NCI-H1048 (cell line): ENCODE data around the gene FGFRL1.

Experiments
- DNase-seq: peaks from one replicate; lab custom pipeline; 2025; lab: John Stamatoyannopoulos, UW

The FGFRL1 gene

DNA sequence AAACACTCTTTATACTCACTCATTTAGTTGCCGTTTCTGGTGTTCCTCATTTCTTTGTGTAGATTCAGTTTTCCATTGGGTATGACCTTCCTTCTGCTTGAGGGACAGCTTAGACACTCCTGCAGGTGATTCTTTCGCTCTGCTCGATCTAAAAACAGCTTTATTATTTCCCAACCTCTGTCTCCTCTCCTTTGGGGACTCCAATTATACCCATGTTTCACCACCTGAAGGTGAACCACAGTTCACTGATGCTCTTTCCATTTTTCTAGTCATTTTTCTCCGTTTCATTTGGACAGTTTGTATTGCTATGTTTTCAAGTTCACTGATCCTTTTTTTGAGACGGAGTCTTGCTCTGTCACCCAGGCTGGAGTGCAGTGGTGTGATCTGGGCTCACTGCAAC lies 4.6 kb upstream of the FGFRL1 start:
- DNase-seq = no peak

DNA sequence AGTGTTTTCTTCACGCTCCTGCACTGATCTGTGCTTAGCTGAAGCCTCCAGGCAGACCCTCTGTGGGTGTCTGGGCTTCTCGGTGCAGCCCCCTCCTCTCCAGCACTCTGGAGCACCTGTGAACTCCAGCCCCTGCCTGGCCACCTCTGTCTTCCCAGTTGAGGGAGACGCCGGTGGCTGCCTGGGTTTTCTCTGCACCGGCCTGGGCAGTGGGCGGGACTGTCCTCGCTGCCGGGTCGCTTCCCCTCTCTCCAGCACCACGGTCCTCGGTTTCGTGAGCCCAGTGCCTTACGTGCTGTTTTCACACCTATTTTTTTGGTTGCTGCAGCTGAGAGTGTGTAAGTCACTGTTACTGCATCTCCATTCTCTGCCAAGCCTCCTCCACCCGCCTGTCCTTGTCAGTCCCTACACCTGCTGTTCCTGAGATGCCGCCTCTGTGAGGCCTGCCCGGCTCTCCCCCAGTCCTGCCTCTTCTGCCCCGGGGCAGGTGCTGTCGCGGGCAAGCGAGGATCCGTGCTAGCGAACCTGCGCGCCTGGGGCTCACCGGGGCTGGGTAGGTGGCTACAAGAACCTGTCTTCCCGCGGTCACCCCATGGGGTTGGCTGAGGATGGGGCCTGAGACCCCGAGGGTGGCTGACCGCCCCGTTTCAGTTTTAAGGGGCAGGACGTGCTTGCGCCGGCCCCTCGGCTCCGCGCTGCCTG lies 2.4 kb upstream of the FGFRL1 start:
- no peak for DNase-seq

DNA sequence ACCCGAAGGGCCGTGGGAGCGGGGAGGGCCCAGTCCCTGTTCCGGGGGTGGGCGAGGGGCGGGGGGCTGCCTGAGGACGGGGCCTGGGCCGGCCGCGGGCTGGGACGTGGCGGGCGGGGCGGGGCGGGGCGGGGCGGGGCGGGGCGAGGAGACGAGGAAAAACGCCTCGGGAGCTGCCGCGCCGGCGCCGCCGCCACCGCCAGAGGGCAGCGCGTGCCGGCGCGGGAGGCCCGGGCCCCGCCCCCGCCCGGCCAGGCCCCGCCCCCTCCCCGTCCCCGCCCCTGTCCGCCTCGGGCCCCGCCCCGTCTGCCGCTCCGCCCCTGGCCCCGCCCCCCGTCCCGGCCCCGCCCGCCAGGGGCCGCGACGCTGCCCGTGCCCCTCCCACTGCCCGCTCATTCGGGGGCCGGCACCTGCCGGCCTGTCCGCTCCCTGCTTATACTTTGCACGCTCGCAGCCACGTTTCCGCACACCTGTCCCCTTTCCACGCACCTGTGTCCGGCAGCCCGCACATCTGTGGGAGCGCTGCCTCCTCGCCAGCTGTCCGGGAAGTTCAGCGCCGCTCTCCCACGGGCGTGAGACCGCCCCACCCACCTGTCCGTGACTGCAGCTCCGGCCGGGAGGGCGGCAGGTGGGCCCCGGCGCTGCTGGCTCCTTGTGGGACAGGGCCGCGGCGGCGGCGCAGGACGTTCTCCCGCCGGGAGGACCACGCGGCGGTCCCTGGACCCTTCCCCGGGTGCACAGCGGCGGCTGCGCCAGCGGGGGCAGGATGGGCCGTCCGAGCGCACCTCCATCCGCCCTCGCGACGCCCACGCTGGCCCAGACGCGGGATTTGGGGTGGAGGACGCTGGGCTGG lies 1.7 kb upstream of the FGFRL1 start:
- DNase-seq = peak; percentile 19

DNA sequence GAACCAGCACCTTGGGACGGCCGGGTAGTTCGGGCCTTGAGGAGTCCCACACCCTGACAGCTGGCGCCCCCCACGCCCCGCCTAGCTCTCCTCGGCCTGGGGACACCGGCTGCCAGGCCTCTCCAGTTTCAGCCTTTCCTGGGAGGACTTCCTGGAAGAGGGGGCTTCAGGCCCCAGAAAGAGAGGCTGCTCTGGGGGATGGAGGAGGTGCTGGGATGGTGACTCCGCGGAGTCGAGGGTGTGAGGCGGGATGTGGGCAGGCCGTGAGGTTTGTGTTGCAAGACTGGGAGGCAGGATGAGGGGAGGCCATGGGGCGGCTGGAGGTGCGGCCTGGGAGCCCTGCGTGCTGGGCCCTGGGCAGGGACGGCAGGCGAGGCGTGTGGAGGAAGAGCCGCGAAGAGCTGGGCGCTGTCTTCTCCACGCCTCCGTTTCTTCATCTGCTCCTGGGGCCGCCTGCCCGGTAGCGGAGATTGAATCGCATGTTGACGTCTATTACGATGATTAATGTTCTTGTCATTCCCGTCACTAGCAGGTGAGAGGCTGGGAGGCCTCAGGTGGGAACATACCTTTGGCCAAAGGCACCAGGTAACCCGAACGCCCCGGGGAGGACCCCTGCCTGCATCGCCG lies 918 bp upstream of the FGFRL1 start:
- no peak for DNase-seq

DNA sequence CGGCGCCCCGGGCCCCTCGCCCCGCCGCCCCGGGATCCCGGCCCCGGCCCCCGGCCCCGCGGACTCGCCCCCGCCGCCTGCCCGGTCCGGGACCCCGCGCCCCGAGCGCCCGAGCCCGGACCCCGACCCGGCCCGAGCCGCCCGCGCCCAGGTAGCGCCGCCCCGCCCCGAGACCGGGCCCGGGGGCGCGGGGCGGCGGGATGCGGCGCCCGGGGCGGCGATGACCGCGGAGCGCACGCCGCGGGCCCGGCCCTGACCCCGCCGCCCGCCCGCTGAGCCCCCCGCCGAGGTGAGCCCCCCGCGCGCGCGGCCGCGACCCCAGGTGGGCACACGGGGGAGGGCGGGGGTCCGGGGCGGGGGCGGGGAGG lies 224 bp downstream of the FGFRL1 start:
- no peak for DNase-seq

DNA sequence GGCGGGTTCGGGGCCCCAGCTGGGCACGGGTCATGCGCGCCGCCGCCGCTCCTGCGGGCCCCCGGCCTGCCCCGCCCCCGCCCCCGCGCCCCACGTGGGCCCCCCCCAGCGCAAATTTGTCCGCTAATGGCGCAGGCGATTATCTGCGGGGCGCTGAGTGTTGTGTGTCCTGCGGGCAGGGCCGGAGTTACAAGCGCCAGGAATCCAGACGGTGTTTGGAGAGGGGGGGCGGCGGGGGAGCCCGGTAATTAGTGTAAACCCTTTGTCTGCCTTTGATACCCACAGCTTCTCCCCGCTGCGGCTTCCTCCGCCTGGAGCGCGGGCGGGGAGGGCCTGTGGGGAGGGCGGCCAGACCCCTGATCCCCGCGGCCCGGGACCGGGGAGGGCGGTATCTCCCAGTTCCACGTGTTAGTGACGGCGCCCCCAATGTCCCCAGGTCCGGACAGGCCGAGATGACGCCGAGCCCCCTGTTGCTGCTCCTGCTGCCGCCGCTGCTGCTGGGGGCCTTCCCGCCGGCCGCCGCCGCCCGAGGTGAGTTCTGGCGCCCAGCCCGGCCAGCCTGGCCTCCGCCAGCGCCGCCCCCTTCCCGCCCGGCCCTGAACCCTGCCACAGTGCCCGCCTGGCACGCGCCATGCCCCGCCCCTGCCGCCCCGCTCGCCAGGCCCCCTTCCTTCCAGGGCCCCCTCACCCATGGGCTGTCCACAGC lies 761 bp downstream of the FGFRL1 start:
- DNase-seq = no peak

DNA sequence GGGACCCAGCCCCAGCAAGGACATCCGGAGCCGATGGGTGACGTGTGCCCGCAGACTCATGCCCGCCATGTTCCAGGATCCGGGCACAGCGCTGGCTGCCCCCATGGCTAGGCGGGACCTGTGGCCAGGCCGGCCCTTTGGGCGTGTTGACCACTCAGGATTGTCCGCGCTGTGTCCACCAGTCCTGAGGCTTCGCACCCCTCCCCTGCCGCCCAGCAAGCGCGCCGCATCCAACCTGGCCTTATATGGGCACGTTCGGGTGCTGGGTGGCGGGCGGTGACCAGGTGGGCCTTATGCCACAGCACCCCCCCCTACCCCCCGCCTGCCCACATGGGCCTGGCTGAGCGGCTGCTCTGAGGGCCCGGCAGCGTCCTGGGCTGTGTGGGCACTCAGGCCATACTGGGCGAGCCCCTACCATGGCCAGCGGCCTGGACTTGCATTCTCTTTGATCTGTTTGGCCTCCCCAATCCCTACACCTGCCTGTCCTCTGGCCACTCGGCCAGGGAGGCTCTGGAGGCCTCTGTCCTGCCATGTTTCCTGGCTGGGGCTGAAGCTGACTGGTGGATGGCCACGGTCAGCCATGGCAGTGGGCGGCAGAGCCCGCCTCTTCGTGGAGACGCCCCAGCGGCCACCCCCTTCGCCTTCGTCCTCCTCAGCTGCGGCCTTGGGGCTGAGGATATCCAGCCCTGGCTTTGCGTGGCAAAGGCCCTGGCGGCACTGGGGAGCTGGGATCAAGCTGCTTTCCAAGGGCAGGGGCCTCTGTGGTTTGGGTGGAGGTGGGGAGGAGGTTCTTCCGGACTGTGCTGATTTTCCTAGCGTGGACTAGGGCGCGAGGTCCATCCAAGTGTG lies 2.0 kb downstream of the FGFRL1 start:
- DNase-seq = no peak

DNA sequence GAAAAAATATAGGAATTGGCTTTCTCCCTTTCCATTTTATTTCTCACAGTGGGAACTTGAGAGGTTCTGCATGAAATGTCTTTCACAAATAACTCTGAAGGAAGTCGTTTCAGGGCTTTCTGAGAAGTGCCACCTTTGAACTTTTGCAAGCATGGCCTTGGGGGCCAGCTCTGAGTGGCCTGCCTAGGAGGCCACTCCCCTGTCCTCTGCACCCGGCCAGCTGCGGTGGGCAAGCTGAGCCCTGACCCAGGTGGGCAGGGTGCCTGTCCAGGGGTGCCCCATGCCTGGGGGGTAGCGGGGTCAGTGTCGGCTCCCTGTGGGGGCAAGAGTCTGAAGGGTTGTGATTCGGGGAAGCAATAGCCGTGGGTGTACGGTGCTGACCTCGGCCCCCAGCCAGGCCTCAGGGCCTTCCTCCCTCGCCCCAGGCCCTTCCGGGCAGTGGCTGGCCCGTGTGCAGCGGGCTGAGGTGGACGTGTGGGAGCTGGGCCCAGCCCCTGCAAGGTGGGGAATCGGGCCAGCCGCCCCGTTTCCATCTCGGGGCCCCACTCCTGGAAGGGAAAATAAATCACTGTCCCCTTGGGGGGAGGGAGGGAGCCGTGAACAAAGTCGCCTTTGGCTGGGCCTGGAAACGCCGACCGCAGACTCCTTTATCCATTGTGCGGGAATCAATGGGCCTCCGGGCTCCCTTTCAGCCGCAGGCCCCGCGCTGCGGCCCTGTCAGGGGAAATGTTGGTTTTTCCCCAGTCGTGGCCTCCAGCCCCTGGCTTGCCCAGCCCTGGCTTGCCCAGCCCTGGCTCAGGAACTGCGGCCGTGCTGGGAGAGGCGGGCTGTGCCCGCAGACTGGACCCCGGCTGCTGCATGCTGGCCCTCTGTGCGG lies 3.1 kb downstream of the FGFRL1 start:
- DNase-seq = no peak

DNA sequence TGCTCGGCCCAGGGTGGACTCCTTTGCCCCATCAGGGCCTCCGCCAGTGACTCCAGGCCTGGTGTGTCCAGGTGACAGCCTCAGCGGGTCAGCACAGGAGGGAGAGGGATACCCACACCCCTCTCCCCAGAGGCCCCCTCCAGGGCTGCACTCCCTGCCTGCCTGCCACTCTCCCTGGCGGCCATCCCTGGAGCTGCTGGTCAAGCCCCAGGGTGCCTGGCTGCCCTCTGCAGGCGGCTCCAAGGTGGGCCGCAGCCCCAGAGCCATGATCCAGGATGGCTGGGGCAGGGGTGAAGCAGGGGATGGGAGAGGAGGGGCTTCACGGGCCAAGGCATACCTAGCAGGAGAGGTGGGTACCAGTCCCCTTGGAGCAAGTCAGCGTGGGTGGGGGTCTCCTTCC lies 3.8 kb downstream of the FGFRL1 start:
- DNase-seq = no peak

DNA sequence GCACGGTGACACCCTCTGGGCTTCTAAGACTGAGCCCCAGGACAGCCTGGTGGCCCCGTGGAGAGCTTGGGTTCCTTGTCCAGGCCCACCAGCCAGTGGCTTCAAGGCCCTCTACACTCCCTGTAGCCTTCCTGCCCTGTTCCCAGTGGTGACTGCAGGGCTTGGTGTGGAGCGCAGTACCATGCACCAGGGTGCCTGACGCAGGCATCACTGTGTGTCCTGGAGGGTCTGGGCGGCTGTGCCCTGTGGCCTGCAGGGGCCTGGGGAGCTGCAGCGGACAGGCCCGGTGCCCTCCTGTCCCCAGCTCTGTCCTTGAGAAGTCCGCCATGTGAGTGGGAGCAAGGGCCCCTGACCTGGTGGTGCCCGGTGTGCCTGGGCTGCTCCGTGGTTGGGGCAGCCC lies 4.3 kb downstream of the FGFRL1 start:
- DNase-seq = no peak

DNA sequence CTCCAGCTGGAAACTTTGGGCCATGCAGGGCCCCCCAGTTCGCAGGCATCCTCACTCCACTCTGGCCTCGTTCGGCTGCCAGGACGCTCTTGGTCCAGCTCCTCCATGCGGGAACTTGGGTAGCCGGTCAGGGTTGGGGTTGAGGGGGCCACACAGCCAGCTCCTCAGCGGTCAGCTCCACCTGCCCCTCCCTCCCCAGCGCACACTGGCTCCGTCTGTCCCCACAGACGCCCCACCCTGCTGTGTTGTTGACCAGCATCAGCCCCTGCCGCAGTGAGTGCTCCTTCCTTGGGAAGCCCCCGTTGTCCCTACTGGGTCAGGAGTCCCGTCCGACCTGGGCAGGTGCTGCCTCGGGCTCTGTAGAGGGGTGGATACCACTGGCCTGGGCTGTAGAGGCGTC lies 5.8 kb downstream of the FGFRL1 start:
- DNase-seq = no peak

DNA sequence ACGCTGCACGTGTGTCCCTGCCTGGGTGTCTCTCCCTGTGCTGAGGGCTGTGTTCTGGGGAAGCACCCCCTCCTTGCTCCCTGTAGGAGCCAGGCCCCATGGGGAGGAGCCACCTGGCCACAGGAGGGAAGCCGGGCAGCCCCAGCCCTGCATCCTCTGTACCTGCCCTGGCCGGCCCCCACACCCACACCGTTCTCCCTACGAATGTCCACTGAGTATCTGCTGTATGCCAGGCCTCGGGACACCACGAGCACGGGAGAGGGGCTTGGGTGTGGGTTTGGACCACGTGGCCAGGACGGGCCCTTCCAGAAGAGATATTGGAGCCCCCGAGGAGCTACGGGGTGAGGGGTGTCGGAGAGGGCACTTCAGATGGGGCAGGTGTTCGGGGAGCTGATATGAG lies 6.3 kb downstream of the FGFRL1 start:
- DNase-seq = no peak

DNA sequence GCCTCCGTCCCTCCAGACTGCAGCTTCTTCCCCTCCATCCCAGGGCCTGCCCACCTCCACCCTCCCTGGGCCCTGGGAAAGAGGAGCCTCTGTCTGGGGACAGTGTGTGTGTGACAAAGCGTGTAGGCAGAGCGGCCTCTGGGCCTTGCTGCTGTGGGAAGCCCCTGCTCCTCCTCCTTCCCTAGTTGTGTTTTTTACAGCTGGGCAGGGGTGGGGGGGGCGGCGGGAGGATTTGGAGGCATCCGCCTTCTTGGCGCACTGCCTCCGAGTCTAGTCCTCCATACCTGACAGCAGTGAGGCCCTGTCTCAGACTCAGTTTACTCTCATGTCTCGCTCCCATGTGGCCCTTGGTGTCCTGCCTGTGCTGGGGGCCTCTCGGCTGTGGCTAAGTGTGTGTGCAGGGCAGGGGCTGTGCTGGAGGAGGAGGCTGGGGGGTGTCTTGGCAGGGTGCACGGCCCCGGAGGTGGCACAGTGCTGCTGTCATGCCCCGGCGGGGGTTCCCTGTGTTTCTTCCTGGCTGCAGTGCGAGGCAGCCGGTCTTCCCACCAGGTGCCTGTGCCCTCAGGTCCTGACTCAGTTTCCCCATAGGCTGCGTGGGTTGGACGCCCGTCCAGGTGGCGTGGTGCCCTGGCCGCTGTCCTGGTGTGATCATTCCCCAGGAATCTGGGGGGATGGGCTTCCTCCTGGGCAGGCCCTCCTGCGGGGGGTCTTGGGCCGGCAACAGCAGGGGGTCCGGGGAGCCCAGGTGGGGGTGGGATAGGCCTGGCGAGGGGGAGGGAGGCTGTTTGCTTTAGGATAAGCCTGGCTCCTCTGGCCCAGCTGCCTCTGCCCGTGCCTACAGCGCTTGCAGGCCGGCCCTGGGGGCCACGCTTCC lies 7.0 kb downstream of the FGFRL1 start:
- no peak for DNase-seq

DNA sequence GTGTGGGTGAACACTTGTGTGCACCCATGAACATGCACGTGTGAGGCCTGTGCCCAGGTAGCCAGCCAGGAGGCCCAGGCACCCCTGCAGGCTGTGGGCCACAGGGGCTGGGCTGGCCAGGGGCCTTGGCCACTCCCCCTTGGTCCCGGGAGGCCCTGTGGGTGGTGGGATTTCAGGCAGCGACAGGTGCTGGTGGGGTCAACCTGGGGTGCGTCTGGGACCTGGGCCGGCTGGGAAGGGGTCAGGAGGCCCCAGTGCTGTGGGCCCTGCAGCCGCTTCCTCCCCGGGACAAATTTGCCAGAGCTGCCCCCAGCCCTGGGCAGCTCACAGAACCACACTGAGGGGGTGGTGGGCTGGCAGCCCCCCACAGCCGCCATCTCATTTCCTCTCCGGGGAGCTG lies 7.9 kb downstream of the FGFRL1 start:
- no peak for DNase-seq

DNA sequence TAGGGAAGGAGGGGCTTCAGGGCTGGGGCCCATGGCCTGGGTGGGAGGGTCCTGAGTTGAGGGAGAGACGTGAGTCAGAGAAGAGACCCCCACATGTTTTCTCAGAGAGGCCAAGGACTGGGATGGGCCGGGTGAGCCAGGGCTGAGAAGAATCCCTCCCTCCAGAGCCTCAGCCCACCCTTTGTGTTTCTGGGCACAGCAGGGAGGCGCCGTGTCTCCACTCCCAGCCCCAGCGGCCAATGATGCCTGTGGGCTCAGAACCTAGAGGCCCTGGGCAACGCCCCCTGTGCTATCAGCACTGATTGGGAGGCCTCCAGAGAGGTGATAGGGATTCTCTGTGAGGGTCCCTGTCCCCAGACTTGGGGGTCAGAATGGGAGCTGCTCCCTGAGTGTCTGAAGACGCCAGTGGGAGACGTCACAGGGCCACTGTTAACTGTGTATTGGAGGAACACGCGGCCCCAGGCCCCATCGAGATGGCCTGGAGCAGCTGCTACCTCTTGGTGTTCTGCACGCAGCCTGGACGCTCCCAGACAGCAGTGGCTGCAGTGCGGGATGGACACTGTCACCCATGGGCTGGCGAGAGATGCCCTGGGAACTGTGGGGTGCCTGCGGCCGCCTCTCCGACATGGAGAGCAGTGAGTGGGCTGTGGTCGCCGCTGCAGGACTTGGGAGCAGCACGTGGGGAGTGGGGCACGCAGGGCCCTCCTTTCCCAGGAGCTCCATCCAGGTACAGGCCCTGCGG lies 8.5 kb downstream of the FGFRL1 start:
- no peak for DNase-seq

DNA sequence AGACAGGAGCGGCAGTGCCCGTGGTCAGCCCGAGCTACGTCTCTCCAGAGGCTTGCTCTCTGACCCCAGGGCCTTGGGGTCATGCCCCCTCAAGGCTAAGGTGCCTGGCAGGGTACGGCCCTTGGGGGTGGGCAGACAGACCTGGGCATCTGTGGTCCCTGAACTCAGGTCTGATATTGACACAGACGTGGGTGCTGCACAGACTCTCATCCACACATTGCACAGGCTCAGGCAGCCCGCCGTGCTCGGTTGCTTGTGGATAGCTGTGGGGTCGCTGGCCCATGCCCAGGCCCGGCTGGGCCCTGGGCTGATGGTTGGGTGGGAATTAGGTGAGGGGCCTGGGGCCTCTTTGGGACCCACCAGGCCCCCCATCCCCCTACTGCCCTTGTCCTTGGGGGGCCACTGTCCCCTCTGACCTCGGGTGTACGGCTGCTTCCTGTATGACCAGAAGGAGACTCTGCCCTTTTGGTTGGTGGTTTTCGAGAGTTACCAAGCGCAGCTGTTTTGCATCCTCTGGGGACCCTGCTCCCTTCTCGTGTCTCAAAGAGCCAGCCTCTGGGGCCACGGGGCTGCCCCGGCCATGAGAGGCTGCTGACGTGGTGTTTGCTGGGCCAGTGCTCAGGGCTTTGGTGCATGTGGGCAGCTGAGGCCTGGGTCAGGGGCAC lies 10.1 kb downstream of the FGFRL1 start:
- DNase-seq = no peak

DNA sequence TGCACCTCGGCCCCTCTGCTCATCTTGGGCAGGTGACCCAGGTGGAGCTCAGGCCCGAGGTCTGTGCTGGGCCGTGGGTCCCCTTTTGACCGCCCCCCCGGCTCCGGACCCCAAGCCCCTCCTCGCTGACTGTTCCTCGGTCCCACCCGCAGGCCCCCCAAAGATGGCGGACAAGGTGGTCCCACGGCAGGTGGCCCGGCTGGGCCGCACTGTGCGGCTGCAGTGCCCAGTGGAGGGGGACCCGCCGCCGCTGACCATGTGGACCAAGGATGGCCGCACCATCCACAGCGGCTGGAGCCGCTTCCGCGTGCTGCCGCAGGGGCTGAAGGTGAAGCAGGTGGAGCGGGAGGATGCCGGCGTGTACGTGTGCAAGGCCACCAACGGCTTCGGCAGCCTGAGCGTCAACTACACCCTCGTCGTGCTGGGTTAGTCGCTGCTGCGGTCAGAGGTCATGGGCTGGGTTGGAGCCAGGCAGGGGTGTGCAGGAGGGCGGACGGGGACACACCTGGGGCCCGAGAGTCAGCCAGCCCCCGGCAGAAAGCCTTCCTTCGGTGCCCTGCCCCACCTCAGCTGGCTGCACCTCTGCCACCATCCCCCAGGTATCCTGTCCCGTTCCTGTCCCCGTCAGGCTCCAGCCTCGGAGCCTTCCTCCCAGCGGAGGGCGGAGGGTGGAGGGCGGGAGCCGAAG lies 10.8 kb downstream of the FGFRL1 start:
- no peak for DNase-seq

DNA sequence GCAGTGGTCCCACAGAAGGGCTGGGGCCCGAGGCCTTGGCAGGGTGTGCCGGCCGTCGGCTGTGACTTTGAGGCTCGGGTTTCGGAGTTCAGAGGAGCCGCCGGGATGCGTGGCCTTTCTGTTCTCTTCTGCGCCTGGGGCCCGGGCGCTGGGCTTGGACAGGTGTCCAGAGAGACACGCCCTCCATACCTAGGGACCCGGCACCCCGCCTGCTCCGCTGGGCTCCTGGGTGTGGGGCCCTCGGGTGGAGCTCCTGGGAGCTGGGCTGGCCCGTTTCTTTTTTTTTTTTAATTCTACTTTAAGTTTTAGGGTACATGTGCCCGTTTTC lies 11.3 kb downstream of the FGFRL1 start:
- no peak for DNase-seq
